DND-41 (cell line): Measurements from ENCODE around the gene ANAPC15.

Experiments used
- ATAC-seq: fragments of 200-7000 bp; cut with Tn5 transposase; 3 replicates; pipeline ENCODE4 v1.9.1; 2021; ENCODE audit warnings: low read depth; ENCODE audit not compliant: insufficient read depth
- DNase-seq: peaks from one replicate; pipeline ENCODE4 v3.0.0-alpha.2; 2020
- H2AFZ ChIP-seq: 2 replicates; pipeline ENCODE4 v1.6.0; 2012; ENCODE audit warnings: low read depth, low read length
- H3K27ac ChIP-seq: 2 replicates; pipeline ENCODE4 v1.5.1; 2012; ENCODE audit warnings: low read length, inconsistent platforms
- H3K27me3 ChIP-seq: fragments of 200-600 bp; sonication (generic); 2 replicates; pipeline ENCODE4 v1.6.0; 2012; ENCODE audit warnings: low read length, mild to moderate bottlenecking, inconsistent platforms; ENCODE audit not compliant: insufficient read depth, poor library complexity
- H3K36me3 ChIP-seq: 2 replicates; pipeline ENCODE4 v1.5.1; 2012; ENCODE audit warnings: low read length, inconsistent platforms; ENCODE audit not compliant: insufficient read depth
- H3K4me1 ChIP-seq: 2 replicates; pipeline ENCODE4 v1.5.1; 2012; ENCODE audit warnings: mild to moderate bottlenecking, low read length; ENCODE audit not compliant: insufficient read depth
- H3K4me2 ChIP-seq: 2 replicates; pipeline ENCODE4 v1.6.0; 2012; ENCODE audit warnings: mild to moderate bottlenecking, moderate library complexity, low read length, inconsistent platforms; ENCODE audit not compliant: insufficient read depth
- H3K4me3 ChIP-seq, 2 experiments: fragments of 200-600 bp in 1 of 2; shearing (Covaris generic) in 1 of 2; 2 replicates each; pipeline ENCODE4 v1.5.1; 2012 to 2016; ENCODE audit warnings: inconsistent platforms in 2 of 2, low read length in 2 of 2, mild to moderate bottlenecking in 2 of 2, low read depth in 1 of 2, moderate library complexity in 1 of 2
- H3K79me2 ChIP-seq: 2 replicates; pipeline ENCODE4 v1.6.0; 2012; ENCODE audit warnings: low read length, inconsistent platforms; ENCODE audit not compliant: insufficient read depth
- H3K9ac ChIP-seq: 2 replicates; pipeline ENCODE4 v1.6.0; 2012; ENCODE audit warnings: low read depth, mild to moderate bottlenecking, inconsistent platforms, low read length, moderate library complexity
- H3K9me3 ChIP-seq: 2 replicates; pipeline ENCODE4 v1.5.1; 2012; ENCODE audit warnings: low read length, moderate library complexity, mild to moderate bottlenecking, inconsistent platforms; ENCODE audit not compliant: insufficient read depth, severe bottlenecking
- H4K20me1 ChIP-seq: 2 replicates; pipeline ENCODE4 v1.6.0; 2012; ENCODE audit warnings: low read length; ENCODE audit not compliant: insufficient read depth
- CTCF ChIP-seq: IDR thresholded peaks from 2 replicates; pipeline ENCODE4 v1.5.1; 2012; ENCODE audit warnings: borderline replicate concordance, low read length, moderate library complexity, mild to moderate bottlenecking; ENCODE audit not compliant: poor library complexity, severe bottlenecking; ENCODE audit errors: extremely low read depth
- EZH2 ChIP-seq: IDR thresholded peaks from 3 replicates; pipeline ENCODE4 v1.6.1; 2012; ENCODE audit warnings: borderline replicate concordance, low read depth, mild to moderate bottlenecking, moderate library complexity, low read length, inconsistent platforms; ENCODE audit not compliant: severe bottlenecking

Gene ANAPC15

GRCh38 chr11:72119198-72119597 is 6.7 kb upstream of the ANAPC15 start:
- H3K36me3 ChIP-seq = no peaks in the 10 kb centered on the region

GRCh38 chr11:72116019-72116755 is 3.7 kb upstream of the ANAPC15 start:
- Histone ChIP-seq H3K27me3 (no peaks in the 10 kb centered on the region), H3K4me2 (no peak overlapping the region), H3K4me1 (peaks cover 16% of the 10 kb centered on the region), H3K79me2 (peaks cover 8% of the 10 kb centered on the region), H3K36me3 (no peaks in the 10 kb centered on the region), H3K4me3 (no peak overlapping the region), H3K9ac (no peak overlapping the region), H3K27ac (no peak overlapping the region), H4K20me1 (no peaks in the 10 kb centered on the region), H2AFZ (0 out of 2 replicates have a peak overlapping the region, but pooled peaks have one; percentile 8), H3K9me3 (no peaks in the 10 kb centered on the region)
- ATAC-seq = no peak
- no peak for TF ChIP-seq CTCF
- no peak for TF ChIP-seq EZH2
- DNase-seq = no peak

More at GRCh38 chr11:72119198-72119597, 6.7 kb upstream of the ANAPC15 start:
- Histone ChIP-seq H4K20me1 (no peaks in the 10 kb centered on the region), H3K79me2 (no peaks in the 10 kb centered on the region), H3K9me3 (peaks cover 3% of the 10 kb centered on the region), H3K4me3 (no peak overlapping the region), H3K9ac (no peak overlapping the region), H2AFZ (no peak overlapping the region), H3K4me2 (no peak overlapping the region), H3K27me3 (no peaks in the 10 kb centered on the region), H3K27ac (no peak overlapping the region), H3K4me1 (no peaks in the 10 kb centered on the region)
- no peak for ATAC-seq
- no peak for DNase-seq
- TF ChIP-seq CTCF (no peak), EZH2 (no peak)

GRCh38 chr11:72114570-72114969 is 2.1 kb upstream of the ANAPC15 start:
- DNase-seq (no peak), ATAC-seq (no peak)
- Histone ChIP-seq H3K4me3 (no peak overlapping the region), H3K27ac (no peak overlapping the region), H3K9me3 (no peaks in the 10 kb centered on the region), H3K9ac (no peak overlapping the region), H3K79me2 (peaks cover 9% of the 10 kb centered on the region), H3K4me2 (no peak overlapping the region), H4K20me1 (no peaks in the 10 kb centered on the region), H2AFZ (no peak overlapping the region), H3K36me3 (peaks cover 11% of the 10 kb centered on the region), H3K4me1 (peaks cover 24% of the 10 kb centered on the region), H3K27me3 (no peaks in the 10 kb centered on the region)
- TF ChIP-seq EZH2 = no peak
- no peak for TF ChIP-seq CTCF
